ENCODE results near the gene FCRL5.
"Not testable (repeated sequence)": the region's sequence is repeated elsewhere in the genome, so short reads cannot be mapped to it uniquely, and the experiment has no call there.

The FCRL5 gene

DNA sequence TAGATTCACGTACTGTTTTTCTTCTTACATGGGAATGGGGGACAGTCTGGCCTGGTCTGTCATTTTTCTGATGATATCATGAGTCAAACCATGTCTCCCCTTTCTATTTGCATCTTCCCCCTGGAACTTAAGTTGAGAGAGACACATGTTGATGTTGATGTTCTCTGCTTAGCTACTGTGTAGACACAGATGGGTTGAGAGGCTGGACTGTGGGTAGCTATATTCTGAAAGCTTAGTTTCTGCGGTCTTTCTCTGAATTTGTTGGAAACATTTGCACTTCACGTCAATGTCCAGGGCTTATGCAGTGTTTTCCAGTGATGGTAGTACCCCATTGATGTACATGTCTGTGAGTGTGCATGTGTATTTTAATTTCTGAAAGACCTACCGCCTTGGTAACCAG lies 58.2 kb downstream of the FCRL5 start:
- Histone ChIP-seq H3K4me3 (no peak overlapping the region), H3K27ac (no peak overlapping the region)

GRCh38 chr1:157490467-157491165 lies 61.7 kb downstream of the FCRL5 start:
- no peak overlapping the region for H3K27ac ChIP-seq
- no peak overlapping the region for H3K4me3 ChIP-seq

DNA sequence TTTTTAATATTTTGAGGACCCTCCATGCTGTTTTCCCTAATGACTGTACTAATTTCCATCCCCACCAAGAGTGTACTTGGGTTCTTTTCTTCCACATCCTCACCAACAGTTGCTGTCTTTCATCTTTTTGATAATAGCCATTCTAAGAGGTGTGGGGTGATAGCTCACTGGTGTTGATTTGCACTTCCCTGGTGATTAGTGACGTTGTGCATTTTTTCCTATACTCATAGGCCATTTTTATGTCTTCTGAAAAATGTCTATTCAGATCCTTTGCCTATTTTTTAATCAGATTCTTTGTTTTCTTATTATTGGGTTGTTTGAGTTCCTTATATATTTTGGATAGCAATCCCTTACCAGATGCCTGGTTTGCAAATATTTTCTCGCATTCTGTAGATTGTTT lies 64.2 kb downstream of the FCRL5 start:
- H3K27ac ChIP-seq = no peak overlapping the region
- H3K4me3 ChIP-seq = no peak overlapping the region

- H3K4me3 ChIP-seq = no peak overlapping the region
- no peak overlapping the region for H3K27ac ChIP-seq
Measured at GRCh38 chr1:157487504-157487903, 64.8 kb downstream of the FCRL5 start.

GRCh38 chr1:157487096-157487495 lies 65.2 kb downstream of the FCRL5 start:
- Histone ChIP-seq H3K4me3 (no peak overlapping the region), H3K27ac (no peak overlapping the region)

- H3K4me3 ChIP-seq, H3K27ac ChIP-seq: not testable (repeated sequence)
Measured at GRCh38 chr1:157486400-157486799, 65.9 kb downstream of the FCRL5 start.

- H3K27ac ChIP-seq = no peak overlapping the region
- H3K4me3 ChIP-seq = no peak overlapping the region
Measured at GRCh38 chr1:157485793-157486192, 66.5 kb downstream of the FCRL5 start.

GRCh38 chr1:157484573-157484972 lies 67.7 kb downstream of the FCRL5 start:
- no peak overlapping the region for H3K4me3 ChIP-seq
- H3K27ac ChIP-seq = no peak overlapping the region

- Histone ChIP-seq H3K27ac (no peak overlapping the region), H3K4me3 (no peak overlapping the region)
Measured at GRCh38 chr1:157483635-157484034, 68.7 kb downstream of the FCRL5 start.

DNA sequence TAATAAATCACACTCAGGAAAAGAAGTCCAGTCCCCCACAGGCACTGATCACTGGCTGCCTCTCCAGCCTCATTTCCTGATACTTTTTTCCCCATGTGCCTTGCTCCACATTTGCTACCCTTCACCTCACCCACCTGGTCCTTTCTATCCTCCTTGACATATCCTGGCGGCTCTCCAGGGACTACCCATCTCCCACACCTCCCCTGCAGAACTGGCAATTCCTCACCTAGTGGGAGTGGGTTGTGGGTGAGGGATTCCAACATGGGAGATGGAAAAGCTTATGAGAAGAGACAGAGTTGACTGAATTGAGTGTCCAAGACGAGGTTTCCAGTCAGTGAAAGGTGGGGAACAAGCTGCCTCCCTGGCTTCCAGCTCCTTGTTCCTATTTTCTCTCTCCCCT lies 69.6 kb downstream of the FCRL5 start:
- Histone ChIP-seq H3K27ac (no peak overlapping the region), H3K4me3 (no peak overlapping the region)

GRCh38 chr1:157482174-157482573 lies 70.1 kb downstream of the FCRL5 start:
- H3K27ac ChIP-seq = no peak overlapping the region
- H3K4me3 ChIP-seq = no peak overlapping the region

GRCh38 chr1:157478030-157478429 lies 74.3 kb downstream of the FCRL5 start:
- no peak overlapping the region for H3K4me3 ChIP-seq
- H3K27ac ChIP-seq = no peak overlapping the region

DNA sequence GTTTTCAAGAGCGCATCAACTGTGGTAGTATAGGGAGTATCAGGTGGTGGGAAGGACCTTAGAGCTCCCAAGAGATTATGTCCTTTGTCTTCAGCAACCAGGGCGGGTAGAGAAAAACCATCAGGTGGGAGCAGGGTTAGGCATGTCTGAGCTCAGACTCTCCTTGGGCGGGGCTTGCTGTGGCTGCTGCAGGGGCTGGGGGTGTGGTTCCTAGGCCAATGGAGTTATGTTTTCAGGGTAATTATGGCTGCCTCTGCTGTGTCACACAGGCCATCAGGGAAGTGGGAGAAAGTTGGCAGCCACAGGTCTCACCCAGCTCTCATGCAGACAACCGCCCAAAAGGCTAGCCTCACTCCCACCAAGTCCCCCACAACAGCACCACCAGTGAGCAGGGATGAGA lies 74.9 kb downstream of the FCRL5 start:
- Histone ChIP-seq H3K4me3 (no peak overlapping the region), H3K27ac (no peak overlapping the region)

GRCh38 chr1:157472959-157473358 lies 79.4 kb downstream of the FCRL5 start:
- no peak overlapping the region for H3K4me3 ChIP-seq

DNA sequence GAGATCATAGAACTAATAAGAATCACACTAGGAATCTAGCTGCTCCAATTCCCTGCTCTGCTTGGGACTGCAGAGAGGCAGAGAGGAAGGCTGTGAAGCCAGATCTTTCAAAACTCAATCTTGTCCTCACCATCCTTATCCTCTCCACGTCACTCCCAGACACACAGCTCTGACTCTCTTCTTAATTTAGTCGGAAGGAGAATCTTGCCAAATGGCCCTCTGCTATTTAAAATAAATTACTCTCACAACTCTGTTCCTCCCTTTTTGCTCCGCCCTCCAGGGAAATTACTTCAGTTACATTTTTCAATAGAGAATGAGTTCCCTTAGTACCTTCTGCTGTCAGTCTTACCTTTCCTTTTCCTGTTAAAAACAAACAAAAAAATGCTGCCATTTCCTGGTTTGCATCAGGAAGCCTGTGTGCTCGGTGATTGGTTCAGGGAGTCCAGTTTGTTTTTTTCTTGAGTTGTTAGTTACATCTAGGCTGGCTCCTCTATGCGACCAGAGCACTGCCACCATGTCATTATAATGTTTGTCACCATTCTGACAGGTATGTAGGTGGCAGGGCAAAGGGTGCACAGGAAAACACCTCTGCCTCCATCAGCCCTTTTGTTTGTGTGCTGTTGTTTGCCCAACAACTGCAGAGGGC lies 80.1 kb downstream of the FCRL5 start:
- no peak overlapping the region for H3K4me3 ChIP-seq
- no peak overlapping the region for H3K27ac ChIP-seq

More at GRCh38 chr1:157472959-157473358, 79.4 kb downstream of the FCRL5 start:
- H3K27ac ChIP-seq = no peak overlapping the region

GRCh38 chr1:157471531-157471930 lies 80.8 kb downstream of the FCRL5 start:
- Histone ChIP-seq H3K27ac (no peak overlapping the region), H3K4me3 (no peak overlapping the region)

DNA sequence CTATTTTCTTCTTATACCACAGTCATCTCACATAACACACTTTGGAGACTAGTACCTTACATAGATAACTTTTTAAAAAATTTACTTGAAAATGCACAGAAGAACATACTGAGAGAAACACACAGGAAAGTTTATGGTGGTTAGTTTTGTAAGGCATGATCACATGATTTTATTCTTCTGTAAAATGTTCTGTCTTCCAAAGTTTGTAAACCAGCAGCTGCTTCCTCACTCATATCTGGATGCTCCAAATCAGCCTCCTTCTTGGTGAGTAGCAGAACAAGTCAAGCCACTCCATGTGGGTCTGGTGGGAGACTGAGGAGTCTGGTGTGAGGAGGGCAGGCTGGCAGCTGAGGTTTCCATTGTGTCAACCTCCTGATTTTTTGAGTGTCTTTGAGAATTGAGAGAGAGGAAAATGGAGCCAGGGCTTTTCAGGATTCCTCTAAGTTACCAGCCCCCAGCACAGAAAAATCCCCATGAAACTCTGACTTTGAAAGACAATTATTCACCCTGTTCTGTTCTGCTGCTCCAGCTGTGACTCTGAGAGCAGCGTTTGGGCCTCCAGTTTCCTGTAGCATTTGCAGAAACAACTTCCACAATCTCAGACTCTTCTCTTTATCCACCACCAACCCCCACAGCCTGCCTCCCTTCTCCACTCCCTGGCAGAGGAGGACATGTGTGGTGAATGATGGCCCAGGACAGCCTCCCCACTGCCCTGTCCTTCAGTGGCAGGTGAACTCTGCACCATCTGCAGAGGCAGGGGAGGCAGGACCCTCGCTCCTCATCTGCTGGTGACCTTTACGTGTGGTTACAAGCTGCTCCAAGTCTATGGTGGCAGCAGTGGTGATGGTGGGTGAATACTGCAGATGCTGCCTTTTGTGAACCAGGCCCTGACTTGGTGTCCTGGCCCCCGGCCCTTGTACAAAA lies 82.3 kb downstream of the FCRL5 start:
- H3K27ac ChIP-seq = no peak overlapping the region
- no peak overlapping the region for H3K4me3 ChIP-seq

DNA sequence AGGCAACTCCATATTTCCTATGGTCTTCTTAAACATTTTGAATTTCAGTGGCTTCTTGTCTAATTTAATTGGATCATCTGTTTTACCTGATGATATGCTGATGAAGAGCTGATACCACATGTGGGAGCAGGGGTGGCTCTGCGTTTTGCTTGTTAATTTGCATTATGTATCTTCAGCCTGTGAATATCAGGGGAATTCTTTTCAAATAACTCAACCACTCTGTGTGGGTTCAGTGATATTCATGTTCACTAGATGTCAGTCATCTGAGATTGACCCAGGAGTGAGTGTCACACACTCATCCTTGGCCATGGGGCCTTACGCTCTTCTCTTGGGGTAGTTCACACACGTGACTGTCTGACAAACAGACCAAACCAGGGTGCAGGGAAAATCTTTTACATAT lies 83.0 kb downstream of the FCRL5 start:
- no peak overlapping the region for H3K4me3 ChIP-seq
- H3K27ac ChIP-seq = no peak overlapping the region

DNA sequence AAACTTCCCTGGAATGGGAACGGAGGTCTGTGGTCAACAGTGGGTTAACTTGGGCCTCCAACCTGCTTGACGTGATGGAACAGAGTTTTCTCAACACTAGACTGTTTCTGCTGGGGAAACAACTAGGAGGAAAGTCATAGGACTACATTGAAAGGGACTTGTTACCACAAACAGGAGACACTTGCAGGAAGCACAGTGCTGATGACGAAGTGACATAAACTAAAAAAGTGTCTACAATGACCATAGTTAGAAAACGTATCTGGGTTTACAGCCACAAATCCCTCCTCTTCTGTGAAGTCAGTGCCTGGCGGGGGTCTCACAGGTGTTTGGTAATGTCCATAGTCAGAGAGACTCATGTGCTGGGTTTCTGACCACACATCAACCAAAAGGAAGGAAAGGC lies 86.3 kb downstream of the FCRL5 start:
- H3K27ac ChIP-seq = no peak overlapping the region
- no peak overlapping the region for H3K4me3 ChIP-seq

All from skin epidermis (tissue), 12 donors.